Mononuclear cell (primary cell): ENCODE measurements around the gene NTN1. TPM values are rescaled to one million over a fixed set of nuclear protein-coding genes. Genes with fewer than 3 reads are reported as not detected.
"Not testable (repeated sequence)": the region's sequence is repeated elsewhere in the genome, so short reads cannot be mapped to it uniquely, and the experiment has no call there.

Experiments used
- H3K27me3 ChIP-seq: 2 replicates; pipeline ENCODE4 v1.6.0; 2011; ENCODE audit warnings: low read length, control low read depth; ENCODE audit not compliant: insufficient read depth
- H3K4me1 ChIP-seq: 2 replicates; pipeline ENCODE4 v1.5.1; 2011; ENCODE audit warnings: mild to moderate bottlenecking, low read length, control low read depth; ENCODE audit not compliant: insufficient read depth
- H3K4me3 ChIP-seq: 2 replicates; pipeline ENCODE4 v1.5.1; 2011; ENCODE audit warnings: mild to moderate bottlenecking, low read length, moderate library complexity
- H3K9me3 ChIP-seq: 2 replicates; pipeline ENCODE4 v1.5.1; 2011; ENCODE audit warnings: low read depth, mild to moderate bottlenecking, control low read depth, low read length
- total RNA-seq: library from RNA; depleted of rRNA; stranded (reverse); fragments of >200 nt; gene quantifications from one replicate; pipeline ENCODE4 v1.2.3, GENCODE V29; 2012

Gene NTN1
- total RNA-seq, 1 donor: 0.21 TPM

DNA sequence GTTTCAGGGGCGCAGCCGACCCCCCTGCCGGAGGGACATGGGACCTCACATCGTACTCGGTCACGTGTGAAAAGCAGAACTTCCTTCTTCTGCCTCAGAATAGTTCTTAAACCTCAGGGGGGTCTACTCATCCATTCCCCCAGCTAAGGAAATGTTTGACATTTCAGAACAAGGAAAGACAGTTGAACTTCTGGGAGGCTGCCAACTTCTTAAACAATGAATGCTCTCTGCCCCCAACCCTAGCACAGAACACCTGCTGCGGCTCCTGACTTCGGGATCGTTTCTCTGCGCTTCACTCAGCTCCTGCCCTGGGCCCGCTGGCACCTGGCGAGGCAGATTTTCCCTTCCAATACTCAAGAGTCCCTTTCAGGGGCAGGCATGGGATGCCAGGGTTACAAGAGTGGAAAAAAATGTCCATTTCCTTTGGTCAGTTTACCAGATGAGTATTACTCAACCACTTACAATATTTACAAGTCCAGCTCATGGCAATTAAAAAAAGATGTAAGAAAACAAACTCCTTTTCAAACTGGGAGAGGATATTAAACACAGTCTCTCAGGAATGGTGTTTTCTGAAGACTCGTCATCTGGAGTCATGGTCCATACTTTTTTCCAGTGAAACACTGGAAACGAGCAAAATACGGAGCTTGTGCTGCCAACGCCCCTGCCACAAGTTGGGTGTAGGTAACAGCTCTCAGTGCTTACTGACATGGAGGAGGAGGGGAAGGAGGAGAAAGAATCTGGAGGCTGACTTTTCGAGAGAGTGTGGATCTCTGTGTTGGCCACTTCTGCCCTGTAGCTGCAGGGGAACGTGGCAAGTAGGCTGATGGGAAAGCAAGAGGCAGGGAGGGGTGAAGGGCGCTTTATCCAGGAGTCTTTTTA, 235.7 kb downstream of the NTN1 start:
- Histone ChIP-seq H3K4me1 (peaks cover 10% of the 10 kb centered on the region), H3K27me3 (no peaks in the 10 kb centered on the region), H3K9me3 (no peaks in the 10 kb centered on the region), H3K4me3 (no peak overlapping the region)

- peaks cover 10% of the 10 kb centered on the region for H3K4me1 ChIP-seq
- not testable (repeated sequence) for H3K27me3 ChIP-seq, H3K4me3 ChIP-seq, H3K9me3 ChIP-seq
Observed at GRCh38 chr17:9257630-9257965, 236.3 kb downstream of the NTN1 start.

- Histone ChIP-seq H3K4me3 (no peak overlapping the region), H3K27me3 (no peaks in the 10 kb centered on the region), H3K9me3 (no peaks in the 10 kb centered on the region), H3K4me1 (peaks cover 10% of the 10 kb centered on the region)
Observed at GRCh38 chr17:9258115-9259015, 237.1 kb downstream of the NTN1 start.

DNA sequence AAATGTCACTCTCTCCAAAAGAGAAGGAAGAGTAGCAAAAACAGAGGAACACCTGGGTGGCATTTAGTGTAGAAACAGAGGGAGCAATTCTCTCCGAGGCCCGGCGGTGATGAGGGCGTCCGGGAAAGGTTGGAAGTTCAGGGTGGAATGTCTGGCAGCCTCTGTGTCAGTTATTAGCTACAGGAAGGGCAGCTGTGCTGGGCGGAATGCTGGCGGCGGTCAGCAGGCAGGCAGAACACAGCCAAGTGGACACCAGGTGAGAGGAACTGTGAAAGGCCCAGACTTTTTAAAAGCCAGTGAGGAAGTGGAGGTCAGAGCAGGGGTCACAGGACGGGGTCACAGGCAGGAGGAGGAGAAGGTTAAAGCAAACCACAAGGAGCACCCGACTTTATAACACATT, 238.1 kb downstream of the NTN1 start:
- peaks cover 10% of the 10 kb centered on the region for H3K4me1 ChIP-seq
- no peaks in the 10 kb centered on the region for H3K9me3 ChIP-seq
- no peak overlapping the region for H3K4me3 ChIP-seq
- H3K27me3 ChIP-seq: no peaks in the 10 kb centered on the region

- H3K9me3 ChIP-seq: no peaks in the 10 kb centered on the region
- no peaks in the 10 kb centered on the region for H3K27me3 ChIP-seq
- peaks cover 7% of the 10 kb centered on the region for H3K4me1 ChIP-seq
- H3K4me3 ChIP-seq: no peak overlapping the region
Observed at GRCh38 chr17:9261081-9262012, 240.0 kb downstream of the NTN1 start.

DNA sequence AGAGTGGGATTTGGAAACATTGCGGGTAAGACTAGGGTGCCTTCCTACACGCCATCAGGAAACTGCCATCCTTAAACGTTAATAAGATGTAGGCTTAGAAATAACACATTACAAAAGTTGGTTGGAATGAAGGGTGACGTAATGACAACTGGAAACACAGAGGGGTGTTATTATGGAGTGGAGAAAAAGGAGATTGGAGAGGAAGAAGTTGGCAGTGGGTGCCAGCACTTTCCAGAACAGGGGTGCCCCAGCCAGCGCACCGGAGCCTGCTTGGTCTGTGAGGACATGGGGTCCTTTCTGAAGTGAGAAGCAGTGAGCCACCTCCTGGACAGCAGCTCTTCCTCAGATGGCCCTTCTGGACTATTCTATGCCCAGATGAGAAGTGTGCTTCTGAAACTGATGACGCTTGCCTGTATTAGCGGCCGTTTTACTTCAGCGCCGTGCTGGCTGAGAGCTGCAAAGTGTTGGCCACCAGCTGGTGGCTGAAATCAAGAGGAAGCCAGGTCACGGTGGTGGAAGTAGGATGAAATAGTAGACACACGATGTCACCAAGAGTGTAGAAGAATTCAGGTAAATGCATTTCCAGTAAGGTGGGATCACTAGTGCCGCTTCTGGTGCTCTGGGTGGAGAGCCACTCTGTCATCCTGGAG, 244.8 kb downstream of the NTN1 start:
- no peaks in the 10 kb centered on the region for H3K4me1 ChIP-seq
- H3K27me3 ChIP-seq: no peaks in the 10 kb centered on the region
- H3K4me3 ChIP-seq: no peak overlapping the region
- H3K9me3 ChIP-seq: no peaks in the 10 kb centered on the region

- H3K4me1 ChIP-seq: no peaks in the 10 kb centered on the region
- no peaks in the 10 kb centered on the region for H3K27me3 ChIP-seq
- no peak overlapping the region for H3K4me3 ChIP-seq
- no peaks in the 10 kb centered on the region for H3K9me3 ChIP-seq
Observed at GRCh38 chr17:9266697-9267117, 245.4 kb downstream of the NTN1 start.

- no peak overlapping the region for H3K4me3 ChIP-seq
- H3K9me3 ChIP-seq: no peaks in the 10 kb centered on the region
- H3K27me3 ChIP-seq: no peaks in the 10 kb centered on the region
- no peaks in the 10 kb centered on the region for H3K4me1 ChIP-seq
Observed at GRCh38 chr17:9268546-9268945, 247.2 kb downstream of the NTN1 start.

- no peaks in the 10 kb centered on the region for H3K4me1 ChIP-seq
Observed at GRCh38 chr17:9269350-9270035, 248.2 kb downstream of the NTN1 start.

GRCh38 chr17:9270921-9271320, 249.6 kb downstream of the NTN1 start:
- Histone ChIP-seq H3K9me3 (no peaks in the 10 kb centered on the region), H3K27me3 (no peaks in the 10 kb centered on the region), H3K4me3 (no peak overlapping the region), H3K4me1 (no peaks in the 10 kb centered on the region)

More at GRCh38 chr17:9269350-9270035, 248.2 kb downstream of the NTN1 start:
- Histone ChIP-seq H3K9me3 (no peaks in the 10 kb centered on the region), H3K27me3 (no peaks in the 10 kb centered on the region), H3K4me3 (no peak overlapping the region)

GRCh38 chr17:9271989-9272388, 250.7 kb downstream of the NTN1 start:
- no peak overlapping the region for H3K4me3 ChIP-seq
- no peaks in the 10 kb centered on the region for H3K27me3 ChIP-seq
- H3K4me1 ChIP-seq: no peaks in the 10 kb centered on the region
- H3K9me3 ChIP-seq: no peaks in the 10 kb centered on the region

DNA sequence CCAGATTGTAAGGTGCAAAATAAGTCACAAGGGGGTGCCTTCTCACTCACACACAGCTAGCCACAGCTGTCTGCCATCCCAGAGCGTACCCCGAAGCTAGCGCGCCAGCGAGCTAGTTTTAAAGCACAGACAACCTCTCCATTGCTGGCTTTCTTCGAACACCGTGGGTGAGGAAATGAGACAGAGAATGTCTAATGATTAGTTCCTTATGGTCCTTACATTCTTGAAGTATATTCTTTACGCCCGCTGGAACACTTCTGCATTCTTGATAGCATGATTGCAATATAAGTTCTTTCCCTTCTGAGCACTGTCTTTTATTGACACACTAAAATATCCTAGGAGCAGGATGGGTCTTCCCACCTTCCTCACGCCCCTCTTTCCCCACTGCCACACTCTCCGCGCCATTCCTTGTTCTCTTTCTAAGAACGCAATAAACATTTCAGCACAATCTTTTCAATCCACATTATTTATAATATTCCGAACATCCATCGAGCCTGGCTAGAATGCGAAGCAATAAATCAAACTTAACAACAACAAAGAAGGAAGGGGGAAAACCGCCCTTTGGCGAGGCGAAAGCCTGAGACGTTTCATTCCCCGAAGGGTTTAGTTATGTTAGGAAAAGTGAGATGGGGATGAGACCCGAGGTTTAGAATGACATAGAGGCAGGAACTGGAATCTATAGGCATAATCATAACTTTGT, 251.3 kb downstream of the NTN1 start:
- Histone ChIP-seq H3K4me1 (no peaks in the 10 kb centered on the region), H3K4me3 (no peak overlapping the region), H3K27me3 (no peaks in the 10 kb centered on the region), H3K9me3 (no peaks in the 10 kb centered on the region)
